Colon (tissue), 2 donors: ENCODE results near the gene ZNF407.

ENCODE experiments used
- FAIRE-seq: peaks from 2 replicates; lab custom pipeline; 2012; peaks lifted over from hg19 to GRCh38; lab: Jason Lieb, UNC
- donor health status: control.
- donor health status: control.

The ZNF407 gene

GRCh38 chr18:74725690-74726089, 128.0 kb downstream of the ZNF407 start:
- no peak for FAIRE-seq

GRCh38 chr18:74728586-74728985, 130.9 kb downstream of the ZNF407 start:
- FAIRE-seq: no peak

GRCh38 chr18:74731097-74731496, 133.4 kb downstream of the ZNF407 start:
- FAIRE-seq: no peak

- FAIRE-seq: no peak
Observed at GRCh38 chr18:74732380-74732779, 134.7 kb downstream of the ZNF407 start.

- no peak for FAIRE-seq
Observed at GRCh38 chr18:74733598-74733997, 135.9 kb downstream of the ZNF407 start.

- FAIRE-seq: no peak
Observed at GRCh38 chr18:74734013-74734444, 136.4 kb downstream of the ZNF407 start.

- FAIRE-seq: no peak
Observed at GRCh38 chr18:74739926-74740325, 142.3 kb downstream of the ZNF407 start.

- FAIRE-seq: no peak
Observed at GRCh38 chr18:74742573-74743243, 145.0 kb downstream of the ZNF407 start.

- FAIRE-seq: no peak
Observed at GRCh38 chr18:74745633-74746403, 148.1 kb downstream of the ZNF407 start.

- FAIRE-seq: no peak
Observed at GRCh38 chr18:74748809-74749208, 151.1 kb downstream of the ZNF407 start.

- no peak for FAIRE-seq
Observed at GRCh38 chr18:74758995-74759394, 161.3 kb downstream of the ZNF407 start.

- no peak for FAIRE-seq
Observed at GRCh38 chr18:74760026-74760425, 162.4 kb downstream of the ZNF407 start.

GRCh38 chr18:74760436-74760835, 162.8 kb downstream of the ZNF407 start:
- no peak for FAIRE-seq

GRCh38 chr18:74766251-74766650, 168.6 kb downstream of the ZNF407 start:
- FAIRE-seq: no peak

- no peak for FAIRE-seq
Observed at GRCh38 chr18:74768096-74768495, 170.4 kb downstream of the ZNF407 start.

GRCh38 chr18:74773171-74773624, 175.5 kb downstream of the ZNF407 start:
- no peak for FAIRE-seq

- FAIRE-seq: no peak
Observed at GRCh38 chr18:74774486-74774885, 176.8 kb downstream of the ZNF407 start.

- FAIRE-seq: no peak
Observed at GRCh38 chr18:74775239-74775638, 177.6 kb downstream of the ZNF407 start.

- no peak for FAIRE-seq
Observed at GRCh38 chr18:74778191-74778847, 180.6 kb downstream of the ZNF407 start.

- no peak for FAIRE-seq
Observed at GRCh38 chr18:74784752-74785151, 187.1 kb downstream of the ZNF407 start.

GRCh38 chr18:74785632-74786031, 188.0 kb downstream of the ZNF407 start:
- no peak for FAIRE-seq

- peak; percentile 75 for FAIRE-seq
Observed at GRCh38 chr18:74788657-74789056, 191.0 kb downstream of the ZNF407 start.

- FAIRE-seq: no peak
Observed at GRCh38 chr18:74789078-74789477, 191.4 kb downstream of the ZNF407 start.
